ENCODE measurements around the gene XAB2. TPM values are rescaled to one million over a fixed set of nuclear protein-coding genes. Genes with fewer than 3 reads are reported as not detected.
A peak's percentile ranks its signal among the peaks of the same experiment; 100 is the strongest.

The XAB2 gene
- total RNA-seq, 1 donor from 2014 or later = 32.8 TPM

DNA sequence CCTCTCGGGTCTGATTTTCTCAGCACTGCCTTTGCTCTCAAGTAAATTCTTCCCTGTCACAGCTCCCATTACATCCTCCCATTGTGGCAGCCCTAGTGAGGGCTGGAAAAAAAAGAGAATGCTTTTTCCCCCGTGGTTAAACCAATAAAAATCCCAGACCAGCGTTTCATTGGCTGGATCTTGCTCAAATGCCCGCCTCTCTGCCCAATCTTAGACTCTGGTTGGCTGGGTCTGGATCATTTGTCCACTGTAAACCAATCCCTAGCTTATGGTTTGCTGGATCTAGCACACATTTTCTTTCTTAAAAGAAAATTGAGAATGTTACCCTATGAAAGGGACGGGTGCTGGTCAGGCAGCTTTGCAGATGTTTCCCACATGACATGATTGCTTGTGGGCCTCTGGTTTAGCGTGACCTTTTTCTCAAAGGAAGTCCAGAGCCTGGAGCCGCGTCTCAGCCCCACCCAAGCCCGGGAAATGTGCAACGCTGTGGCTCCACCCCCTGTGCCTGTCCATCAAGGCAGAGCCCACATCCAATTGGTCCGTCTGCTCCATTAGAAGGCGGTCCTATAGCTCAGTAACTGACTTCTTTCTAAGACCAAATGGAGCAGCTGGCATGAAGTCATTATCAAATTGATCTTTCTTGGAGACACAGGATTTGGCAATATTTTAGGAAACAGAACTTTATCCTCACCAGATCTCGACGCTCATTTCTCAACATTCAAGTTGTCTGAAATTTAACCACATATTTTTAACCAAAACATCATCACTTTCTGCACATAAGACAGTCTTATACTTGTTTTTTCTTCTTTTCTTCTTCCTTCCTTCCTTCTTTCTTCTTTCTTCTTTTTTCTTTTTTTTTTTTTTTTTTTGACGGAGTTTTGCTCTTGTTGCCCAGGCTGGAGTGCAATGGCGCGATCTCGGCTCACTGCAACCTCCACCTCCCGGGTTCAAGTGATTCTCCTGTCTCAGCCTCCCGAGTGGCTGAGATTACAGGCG is 45.0 kb upstream of the XAB2 start:
- H3K4me3 Mint-ChIP-seq (ENCODE audit: unreplicated experiment) = no peak overlapping the region

GRCh38 chr19:7672522-7672921 is 43.2 kb upstream of the XAB2 start:
- peaks cover 4% of the 10 kb centered on the region for H3K4me1 Mint-ChIP-seq (ENCODE audit: low read depth, unreplicated experiment)
- peaks cover 13% of the 10 kb centered on the region for H3K27me3 Mint-ChIP-seq (ENCODE audit: unreplicated experiment)
- TF ChIP-seq, protein P1, sequence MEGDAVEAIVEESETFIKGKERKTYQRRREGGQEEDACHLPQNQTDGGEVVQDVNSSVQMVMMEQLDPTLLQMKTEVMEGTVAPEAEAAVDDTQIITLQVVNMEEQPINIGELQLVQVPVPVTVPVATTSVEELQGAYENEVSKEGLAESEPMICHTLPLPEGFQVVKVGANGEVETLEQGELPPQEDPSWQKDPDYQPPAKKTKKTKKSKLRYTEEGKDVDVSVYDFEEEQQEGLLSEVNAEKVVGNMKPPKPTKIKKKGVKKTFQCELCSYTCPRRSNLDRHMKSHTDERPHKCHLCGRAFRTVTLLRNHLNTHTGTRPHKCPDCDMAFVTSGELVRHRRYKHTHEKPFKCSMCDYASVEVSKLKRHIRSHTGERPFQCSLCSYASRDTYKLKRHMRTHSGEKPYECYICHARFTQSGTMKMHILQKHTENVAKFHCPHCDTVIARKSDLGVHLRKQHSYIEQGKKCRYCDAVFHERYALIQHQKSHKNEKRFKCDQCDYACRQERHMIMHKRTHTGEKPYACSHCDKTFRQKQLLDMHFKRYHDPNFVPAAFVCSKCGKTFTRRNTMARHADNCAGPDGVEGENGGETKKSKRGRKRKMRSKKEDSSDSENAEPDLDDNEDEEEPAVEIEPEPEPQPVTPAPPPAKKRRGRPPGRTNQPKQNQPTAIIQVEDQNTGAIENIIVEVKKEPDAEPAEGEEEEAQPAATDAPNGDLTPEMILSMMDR (IDR thresholded peaks at IDR 0.05; ENCODE audit: partially characterized antibody, unreplicated experiment) = no peak
- no peaks in the 10 kb centered on the region for H3K9me3 Mint-ChIP-seq (ENCODE audit: unreplicated experiment)
- no peak overlapping the region for H3K4me3 Mint-ChIP-seq (ENCODE audit: unreplicated experiment)
- peaks cover 10% of the 10 kb centered on the region for H3K36me3 Mint-ChIP-seq (ENCODE audit: unreplicated experiment)
- DNase-seq = no peak
- no peak overlapping the region for H3K27ac Mint-ChIP-seq (ENCODE audit: unreplicated experiment)

More for the DNA sequence above, 45.0 kb upstream of the XAB2 start:
- DNase-seq = peak; percentile 53
- Mint-ChIP-seq H3K36me3 (ENCODE audit: unreplicated experiment) (peaks cover 10% of the 10 kb centered on the region), H3K27ac (ENCODE audit: unreplicated experiment) (no peak overlapping the region), H3K27me3 (ENCODE audit: unreplicated experiment) (peaks cover 15% of the 10 kb centered on the region), H3K9me3 (ENCODE audit: unreplicated experiment) (peaks cover 2% of the 10 kb centered on the region), H3K4me1 (ENCODE audit: low read depth, unreplicated experiment) (peaks cover 5% of the 10 kb centered on the region)
- TF ChIP-seq, protein P1 (IDR thresholded peaks at IDR 0.05; ENCODE audit: partially characterized antibody, unreplicated experiment) = no peak

GRCh38 chr19:7670790-7671189 is 41.4 kb upstream of the XAB2 start:
- peak overlapping the region; percentile 75 for H3K4me3 Mint-ChIP-seq (ENCODE audit: unreplicated experiment)
- TF ChIP-seq, protein P1 (IDR thresholded peaks at IDR 0.05; ENCODE audit: partially characterized antibody, unreplicated experiment) = no peak
- DNase-seq = no peak

DNA sequence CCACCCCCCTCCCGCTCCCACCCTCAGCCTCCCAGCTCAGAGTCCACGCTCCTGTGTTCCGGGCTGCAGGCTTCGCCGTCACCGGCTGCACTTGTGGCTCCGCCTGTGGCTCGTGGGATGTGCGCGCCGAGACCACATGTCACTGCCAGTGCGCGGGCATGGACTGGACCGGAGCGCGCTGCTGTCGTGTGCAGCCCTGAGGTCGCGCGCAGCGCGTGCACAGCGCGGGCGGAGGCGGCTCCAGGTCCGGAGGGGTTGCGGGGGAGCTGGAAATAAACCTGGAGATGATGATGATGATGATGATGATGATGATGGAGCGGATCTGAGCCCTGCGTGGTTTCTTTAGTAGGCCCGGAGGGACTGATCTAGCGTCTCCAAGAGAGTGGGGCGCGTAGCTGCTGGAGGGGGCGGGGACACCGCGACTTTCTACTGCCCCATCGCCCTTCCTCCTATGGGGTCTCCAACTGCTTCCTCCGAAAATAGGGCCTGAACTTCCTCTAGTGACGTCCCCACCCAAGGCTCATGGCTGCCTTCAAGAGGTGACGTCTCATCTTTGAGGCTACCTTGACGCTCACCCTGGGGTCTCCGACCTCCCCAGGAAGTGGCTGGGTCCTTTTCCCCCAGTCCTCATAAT is 40.9 kb upstream of the XAB2 start:
- TF ChIP-seq, protein P1 (IDR thresholded peaks at IDR 0.05; ENCODE audit: partially characterized antibody, unreplicated experiment) = no peak
- H3K27me3 Mint-ChIP-seq (ENCODE audit: unreplicated experiment) = peaks cover 14% of the 10 kb centered on the region
- H3K36me3 Mint-ChIP-seq (ENCODE audit: unreplicated experiment) = peaks cover 10% of the 10 kb centered on the region
- DNase-seq = peak; percentile 54
- no peak overlapping the region for H3K27ac Mint-ChIP-seq (ENCODE audit: unreplicated experiment)
- H3K4me3 Mint-ChIP-seq (ENCODE audit: unreplicated experiment) = peak overlapping the region; percentile 75
- H3K4me1 Mint-ChIP-seq (ENCODE audit: low read depth, unreplicated experiment) = peaks cover 4% of the 10 kb centered on the region
- no peaks in the 10 kb centered on the region for H3K9me3 Mint-ChIP-seq (ENCODE audit: unreplicated experiment)

More at GRCh38 chr19:7670790-7671189, 41.4 kb upstream of the XAB2 start:
- H3K36me3 Mint-ChIP-seq (ENCODE audit: unreplicated experiment) = peaks cover 10% of the 10 kb centered on the region
- peaks cover 14% of the 10 kb centered on the region for H3K27me3 Mint-ChIP-seq (ENCODE audit: unreplicated experiment)
- peaks cover 4% of the 10 kb centered on the region for H3K4me1 Mint-ChIP-seq (ENCODE audit: low read depth, unreplicated experiment)
- no peaks in the 10 kb centered on the region for H3K9me3 Mint-ChIP-seq (ENCODE audit: unreplicated experiment)
- H3K27ac Mint-ChIP-seq (ENCODE audit: unreplicated experiment) = no peak overlapping the region
